Muscle layer of colon (tissue), 2 donors: ENCODE results near the gene MAPK4.
"Not testable (repeated sequence)": the region's sequence is repeated elsewhere in the genome, so short reads cannot be mapped to it uniquely, and the experiment has no call there.

Experiments
- H3K27ac ChIP-seq: one replicate; pipeline ENCODE4 v1.7.0; 2013; ENCODE audit warnings: low read depth, mild to moderate bottlenecking, low read length, moderate library complexity
- H3K27me3 ChIP-seq, 2 donors: one replicate each; pipeline ENCODE4 v1.7.0; 2013; ENCODE audit warnings: low read length in 2 of 2, mild to moderate bottlenecking in 2 of 2; ENCODE audit not compliant: insufficient read depth in 2 of 2, control insufficient read depth in 1 of 2
- H3K36me3 ChIP-seq: one replicate; pipeline ENCODE4 v1.7.0; 2013; ENCODE audit warnings: mild to moderate bottlenecking, low read length; ENCODE audit not compliant: insufficient read depth
- H3K4me1 ChIP-seq: one replicate; pipeline ENCODE4 v1.7.0; 2013; ENCODE audit warnings: mild to moderate bottlenecking, low read length; ENCODE audit not compliant: insufficient read depth
- H3K4me3 ChIP-seq, 2 donors: one replicate each; pipeline ENCODE4 v1.7.0; 2013; ENCODE audit warnings: low read length in 2 of 2, low read depth in 1 of 2, mild to moderate bottlenecking in 1 of 2, moderate library complexity in 1 of 2
- H3K9ac ChIP-seq: one replicate; pipeline ENCODE4 v1.7.0; 2013; ENCODE audit warnings: low read length
- H3K9me3 ChIP-seq: one replicate; pipeline ENCODE4 v1.7.0; 2013; ENCODE audit warnings: mild to moderate bottlenecking, low read length
- donor health status: abdominal sarcoma.
- donor health status: Adenocarcinoma of cecum.

MAPK4 gene

GRCh38 chr18:50696436-50696835 is 136.5 kb downstream of the MAPK4 start:
- no peaks in the 10 kb centered on the region for H3K9me3 ChIP-seq
- H3K36me3 ChIP-seq, result no peaks in the 10 kb centered on the region
- no peak overlapping the region for H3K4me3 ChIP-seq
- H3K27ac ChIP-seq, result no peak overlapping the region
- no peaks in the 10 kb centered on the region for H3K4me1 ChIP-seq
- H3K27me3 ChIP-seq, result no peaks in the 10 kb centered on the region
- no peak overlapping the region for H3K9ac ChIP-seq

GRCh38 chr18:50696929-50697328 is 137.0 kb downstream of the MAPK4 start:
- no peaks in the 10 kb centered on the region for H3K9me3 ChIP-seq
- H3K27me3 ChIP-seq, result no peaks in the 10 kb centered on the region
- H3K36me3 ChIP-seq, result no peaks in the 10 kb centered on the region
- no peaks in the 10 kb centered on the region for H3K4me1 ChIP-seq
- H3K9ac ChIP-seq, result no peak overlapping the region
- H3K27ac ChIP-seq, result no peak overlapping the region
- H3K4me3 ChIP-seq, result no peak overlapping the region

GRCh38 chr18:50697509-50697908 is 137.6 kb downstream of the MAPK4 start:
- Histone ChIP-seq H3K9ac (no peak overlapping the region), H3K4me3 (no peak overlapping the region), H3K4me1 (no peaks in the 10 kb centered on the region), H3K36me3 (no peaks in the 10 kb centered on the region), H3K9me3 (no peaks in the 10 kb centered on the region), H3K27me3 (no peaks in the 10 kb centered on the region), H3K27ac (no peak overlapping the region)

GRCh38 chr18:50700245-50701165 is 140.6 kb downstream of the MAPK4 start:
- H3K27me3 ChIP-seq, result no peaks in the 10 kb centered on the region
- no peaks in the 10 kb centered on the region for H3K9me3 ChIP-seq
- no peaks in the 10 kb centered on the region for H3K36me3 ChIP-seq
- H3K4me1 ChIP-seq, result no peaks in the 10 kb centered on the region
- H3K27ac ChIP-seq, result no peak overlapping the region
- no peak overlapping the region for H3K4me3 ChIP-seq
- no peak overlapping the region for H3K9ac ChIP-seq

GRCh38 chr18:50704357-50704940 is 144.6 kb downstream of the MAPK4 start:
- Histone ChIP-seq H3K4me1 (no peaks in the 10 kb centered on the region), H3K9me3 (no peaks in the 10 kb centered on the region)

GRCh38 chr18:50706199-50706598 is 146.3 kb downstream of the MAPK4 start:
- H3K4me3 ChIP-seq, result no peak overlapping the region
- H3K27me3 ChIP-seq, result no peaks in the 10 kb centered on the region
- no peaks in the 10 kb centered on the region for H3K9me3 ChIP-seq
- no peaks in the 10 kb centered on the region for H3K4me1 ChIP-seq
- no peak overlapping the region for H3K27ac ChIP-seq
- no peaks in the 10 kb centered on the region for H3K36me3 ChIP-seq
- H3K9ac ChIP-seq, result no peak overlapping the region

More at GRCh38 chr18:50704357-50704940, 144.6 kb downstream of the MAPK4 start:
- H3K27me3 ChIP-seq, result no peaks in the 10 kb centered on the region
- H3K9ac ChIP-seq, result no peak overlapping the region
- no peaks in the 10 kb centered on the region for H3K36me3 ChIP-seq
- no peak overlapping the region for H3K4me3 ChIP-seq
- no peak overlapping the region for H3K27ac ChIP-seq

- H3K27ac ChIP-seq, result no peak overlapping the region
- no peaks in the 10 kb centered on the region for H3K9me3 ChIP-seq
These were observed 146.8 kb downstream of the MAPK4 start for GRCh38 chr18:50706651-50707050.

GRCh38 chr18:50707297-50707696 is 147.4 kb downstream of the MAPK4 start:
- H3K27me3 ChIP-seq, H3K4me1 ChIP-seq, H3K9me3 ChIP-seq, H3K36me3 ChIP-seq, H3K27ac ChIP-seq, H3K4me3 ChIP-seq, H3K9ac ChIP-seq: not testable (repeated sequence)

More at GRCh38 chr18:50706651-50707050, 146.8 kb downstream of the MAPK4 start:
- Histone ChIP-seq H3K27me3 (no peaks in the 10 kb centered on the region), H3K9ac (no peak overlapping the region), H3K36me3 (no peaks in the 10 kb centered on the region), H3K4me1 (no peaks in the 10 kb centered on the region), H3K4me3 (no peak overlapping the region)

GRCh38 chr18:50707855-50708469 is 148.1 kb downstream of the MAPK4 start:
- H3K4me1 ChIP-seq, result no peaks in the 10 kb centered on the region
- H3K27me3 ChIP-seq, result no peaks in the 10 kb centered on the region
- no peaks in the 10 kb centered on the region for H3K9me3 ChIP-seq
- no peak overlapping the region for H3K27ac ChIP-seq
- H3K36me3 ChIP-seq, result no peaks in the 10 kb centered on the region
- H3K9ac ChIP-seq, result no peak overlapping the region
- H3K4me3 ChIP-seq, result no peak overlapping the region

- Histone ChIP-seq H3K9ac (no peak overlapping the region), H3K9me3 (no peaks in the 10 kb centered on the region), H3K4me3 (no peak overlapping the region), H3K4me1 (no peaks in the 10 kb centered on the region), H3K27me3 (no peaks in the 10 kb centered on the region), H3K27ac (no peak overlapping the region), H3K36me3 (no peaks in the 10 kb centered on the region)
These were observed 149.3 kb downstream of the MAPK4 start for GRCh38 chr18:50709193-50709592.

- H3K9ac ChIP-seq, result no peak overlapping the region
- no peaks in the 10 kb centered on the region for H3K27me3 ChIP-seq
- H3K27ac ChIP-seq, result no peak overlapping the region
- no peaks in the 10 kb centered on the region for H3K9me3 ChIP-seq
- no peak overlapping the region for H3K4me3 ChIP-seq
- no peaks in the 10 kb centered on the region for H3K36me3 ChIP-seq
- H3K4me1 ChIP-seq, result no peaks in the 10 kb centered on the region
These were observed 151.5 kb downstream of the MAPK4 start for GRCh38 chr18:50711386-50711785.
